Cortex of kidney (tissue), 1 donor: ENCODE measurements around the gene COG7.
A peak's percentile ranks its signal among the peaks of the same experiment; 100 is the strongest.
"Not testable (repeated sequence)": the region's sequence is repeated elsewhere in the genome, so short reads cannot be mapped to it uniquely, and the experiment has no call there.

ENCODE experiments used
- DNase-seq: peaks from one replicate; lab custom pipeline; 2025; lab: John Stamatoyannopoulos, UW

The COG7 gene

GRCh38 chr16:23452572-23453337 is at the start of gene COG7:
Gene COG7 (minus strand): TSS chr16:23453189. CDS start chr16:23452994, 195 bp downstream.
- peak; percentile 62 for DNase-seq

DNA sequence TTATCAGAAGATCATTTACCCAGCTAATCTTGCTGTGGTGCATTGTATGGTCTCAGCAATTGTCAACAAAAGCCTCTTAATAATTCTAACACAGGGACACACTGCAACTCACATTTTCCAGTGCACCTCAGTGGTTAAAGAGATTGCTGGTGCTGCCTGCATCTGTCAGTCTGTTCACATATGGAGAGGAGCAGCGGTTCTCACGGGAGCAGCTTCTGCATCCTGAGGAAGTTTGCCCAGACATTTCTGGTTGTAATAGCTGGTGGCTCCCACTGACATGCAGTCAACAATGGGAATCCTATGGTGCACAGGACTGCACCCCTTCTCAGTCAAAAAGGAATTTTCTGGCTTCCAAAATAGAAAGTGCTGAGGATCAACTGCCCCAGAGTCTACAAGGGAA is 49.5 kb upstream of the COG7 start:
- DNase-seq = no peak

DNA sequence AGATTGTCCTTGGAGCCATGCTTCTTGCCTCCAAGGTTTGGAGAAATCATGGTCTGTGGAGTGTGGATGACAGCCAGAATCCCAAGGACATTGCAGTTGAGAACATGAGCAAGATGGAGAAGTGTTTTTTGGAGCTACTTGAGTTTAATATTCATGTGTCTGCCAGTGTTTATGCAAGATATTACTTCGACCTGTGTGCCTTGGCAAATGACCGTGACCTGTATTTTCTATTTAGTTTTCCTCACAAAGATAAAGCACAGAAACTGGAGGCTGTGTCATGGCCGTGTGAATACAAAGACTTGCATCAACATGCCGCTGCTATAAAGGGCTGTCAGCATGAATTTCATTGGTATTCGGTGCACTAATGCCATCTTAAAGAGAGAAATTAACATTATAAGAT is 48.3 kb upstream of the COG7 start:
- DNase-seq = no peak

GRCh38 chr16:23500862-23501225 is 47.9 kb upstream of the COG7 start:
- no peak for DNase-seq

- DNase-seq = no peak
These were observed 47.3 kb upstream of the COG7 start for GRCh38 chr16:23500212-23500861.

DNA sequence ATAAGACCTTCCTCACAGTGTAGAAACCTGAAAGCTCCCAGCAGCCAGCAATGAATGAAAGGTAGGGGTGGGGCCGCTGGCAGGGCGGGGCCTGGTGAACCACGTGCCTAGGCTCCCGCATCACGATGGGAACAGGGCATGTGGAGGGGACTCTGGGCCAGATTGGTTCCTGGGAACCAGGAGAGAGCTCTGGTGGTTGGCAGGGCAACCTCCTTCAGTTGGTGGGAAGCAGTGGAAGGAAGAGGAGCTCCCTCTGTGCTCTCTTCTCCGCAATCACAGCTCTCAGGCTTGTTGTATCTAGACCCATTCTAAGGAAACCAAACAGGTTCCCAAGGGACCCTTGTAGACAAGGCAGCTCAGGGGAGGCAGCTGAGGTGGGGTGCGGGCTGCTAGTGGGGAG is 46.8 kb upstream of the COG7 start:
- DNase-seq = no peak

GRCh38 chr16:23498863-23499262 is 45.9 kb upstream of the COG7 start:
- DNase-seq = no peak

DNA sequence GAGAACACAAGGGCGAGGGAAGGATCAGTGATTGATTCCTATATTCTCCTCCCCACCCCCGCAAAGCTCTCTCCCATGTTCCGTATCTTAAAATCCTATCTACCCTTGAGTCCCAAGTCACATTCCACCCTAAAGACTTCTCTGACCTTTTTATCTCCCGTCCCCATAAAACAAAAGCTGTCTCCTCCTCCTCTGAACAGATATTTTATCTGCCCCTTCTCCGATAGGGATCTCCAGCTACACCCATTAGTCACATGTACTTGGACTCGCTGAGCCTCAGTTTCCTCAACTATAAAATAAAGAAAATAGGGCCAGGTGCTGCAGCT is 44.5 kb upstream of the COG7 start:
- DNase-seq = no peak

GRCh38 chr16:23496821-23497542 is 44.0 kb upstream of the COG7 start:
- DNase-seq = no peak

GRCh38 chr16:23495671-23496070 is 42.7 kb upstream of the COG7 start:
- no peak for DNase-seq

DNA sequence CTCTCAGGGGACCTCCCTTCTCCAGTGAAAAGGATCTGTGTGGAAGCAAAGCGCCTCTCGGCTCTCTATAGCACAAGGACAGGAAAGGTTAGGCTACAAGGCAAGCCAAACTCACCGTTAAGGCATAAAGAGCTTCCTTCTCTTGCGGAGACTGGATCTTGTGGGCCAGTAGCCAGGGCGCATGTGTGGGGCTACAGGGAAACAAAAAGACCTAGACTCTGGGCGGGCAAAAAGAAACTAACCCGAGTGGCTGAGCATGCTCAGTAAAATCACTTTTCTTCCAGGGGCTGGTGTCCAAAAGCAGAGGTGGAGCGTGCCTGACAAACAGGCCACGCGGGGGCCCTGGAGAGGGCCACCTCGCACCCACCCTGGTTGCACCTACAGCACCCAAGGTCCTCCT is 41.2 kb upstream of the COG7 start:
- DNase-seq = no peak

GRCh38 chr16:23491490-23492391 is 38.8 kb upstream of the COG7 start:
- DNase-seq = no peak

GRCh38 chr16:23486480-23486879 is 33.5 kb upstream of the COG7 start:
- no peak for DNase-seq

- DNase-seq = no peak
These were observed 32.9 kb upstream of the COG7 start for GRCh38 chr16:23485841-23486240.

GRCh38 chr16:23485257-23485614 is 32.2 kb upstream of the COG7 start:
- no peak for DNase-seq

DNA sequence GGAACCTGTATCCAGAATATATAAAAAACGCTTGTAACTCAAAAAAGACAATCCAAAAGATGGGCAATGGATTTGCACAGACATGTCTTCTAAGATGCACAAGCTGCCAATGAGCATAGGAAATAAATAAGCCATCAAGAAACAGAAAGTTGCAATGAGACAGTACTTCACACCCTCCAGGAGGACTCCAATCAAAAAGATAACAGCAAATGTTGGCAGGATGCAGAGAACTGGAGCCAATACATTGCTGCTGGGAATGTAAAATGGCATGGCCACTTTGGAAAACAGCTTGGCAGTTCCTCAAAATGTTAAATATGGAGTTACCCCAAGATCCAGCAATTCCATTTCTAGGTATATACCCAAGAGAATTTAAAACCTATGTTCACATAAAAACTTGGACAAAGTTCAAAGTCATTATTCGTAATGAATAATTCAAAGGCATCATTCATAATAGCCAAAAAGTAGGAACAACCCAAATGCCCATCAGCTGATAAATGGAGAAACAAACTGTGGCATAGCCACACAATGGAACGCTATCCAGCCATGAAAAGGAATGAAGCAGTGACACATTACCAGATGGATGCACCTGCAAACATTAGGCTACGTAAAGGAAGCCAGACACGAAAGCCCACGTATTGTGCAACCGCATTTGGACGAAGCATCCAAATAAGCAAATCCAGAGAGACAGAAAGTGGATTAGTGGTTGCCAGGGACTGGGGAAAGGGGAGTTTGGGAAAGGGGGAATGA is 31.7 kb upstream of the COG7 start:
- no peak for DNase-seq

DNA sequence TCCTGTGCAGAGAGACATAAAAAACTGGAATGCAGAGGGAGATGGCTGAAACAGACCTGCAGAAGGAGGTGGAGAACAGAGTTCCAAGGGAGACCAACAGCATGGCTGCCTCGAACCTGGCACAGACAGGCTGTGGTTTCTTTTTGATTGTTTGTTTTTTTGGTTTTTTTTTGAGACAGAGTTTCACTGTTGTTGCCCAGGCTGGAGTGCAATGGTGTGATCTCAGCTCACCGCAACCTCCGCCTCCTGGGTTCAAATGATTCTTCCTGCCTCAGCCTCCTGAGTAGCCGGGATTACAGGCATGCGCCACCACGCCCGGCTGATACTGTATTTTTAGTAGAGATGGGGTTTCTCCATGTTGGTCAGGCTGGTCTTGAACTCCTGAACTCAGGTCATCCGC is 30.5 kb upstream of the COG7 start:
- DNase-seq = not testable (repeated sequence)

GRCh38 chr16:23482778-23483177 is 29.8 kb upstream of the COG7 start:
- no peak for DNase-seq

GRCh38 chr16:23480257-23480656 is 27.3 kb upstream of the COG7 start:
- DNase-seq = no peak

DNA sequence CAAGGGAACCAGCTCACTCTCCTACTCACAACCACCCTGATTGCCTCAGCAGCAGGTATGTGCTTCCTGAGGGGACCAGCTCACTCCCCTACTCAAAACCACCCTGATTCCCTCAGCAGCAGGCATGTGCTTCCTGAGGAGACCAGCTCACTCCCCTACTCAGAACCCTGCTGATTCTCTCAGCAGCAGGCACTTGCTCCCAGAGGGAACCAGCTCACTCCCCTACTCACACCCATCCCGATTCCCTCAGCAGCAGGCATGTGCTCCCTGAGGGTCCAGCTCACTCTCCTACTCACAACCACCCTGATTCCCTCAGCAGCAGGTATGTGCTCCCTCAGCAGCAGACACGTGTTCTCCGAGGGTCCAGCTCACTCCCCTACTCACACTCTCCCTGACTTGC is 26.1 kb upstream of the COG7 start:
- no peak for DNase-seq

DNA sequence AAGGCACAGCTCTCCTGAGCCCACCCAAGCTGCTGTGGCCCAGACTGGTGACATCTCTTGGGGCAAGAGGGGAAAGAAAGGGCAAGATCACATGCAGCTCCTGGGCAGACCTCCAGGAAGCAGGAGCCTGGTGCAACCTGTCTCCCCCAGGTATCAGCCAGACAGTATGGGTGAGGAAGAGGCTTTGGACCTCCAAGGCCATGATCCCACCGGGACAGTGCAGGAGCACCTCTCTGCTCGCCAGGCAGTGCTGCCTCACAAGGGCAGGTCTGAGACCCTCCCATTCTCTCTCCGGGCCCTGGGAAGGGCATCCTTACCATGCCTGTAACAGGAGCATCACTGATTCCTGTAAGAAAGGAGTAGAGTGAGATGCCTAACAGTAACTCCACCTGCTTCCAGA is 25.6 kb upstream of the COG7 start:
- no peak for DNase-seq

- no peak for DNase-seq
These were observed 23.3 kb upstream of the COG7 start for GRCh38 chr16:23476289-23476688.
